ENCODE results near the gene PLEKHH1. TPM values are rescaled to one million over a fixed set of nuclear protein-coding genes. Genes with fewer than 3 reads are reported as not detected.

PLEKHH1 gene
- 1 to 10 TPM; 2.4 to 9.2 (median 5.2) TPM for total RNA-seq
- polyA plus RNA-seq = 1 to 10 TPM; 3.4 to 6.3 TPM
- long read RNA-seq, donor 1 = 0 reads
- long read RNA-seq, donor 2, partial matches to known transcripts = 1 of 1 reads
- long read RNA-seq, donor 2, other reads (novel, unspliced or antisense) = 0 of 1 reads
- long read RNA-seq, donor 3 = 0 reads

DNA sequence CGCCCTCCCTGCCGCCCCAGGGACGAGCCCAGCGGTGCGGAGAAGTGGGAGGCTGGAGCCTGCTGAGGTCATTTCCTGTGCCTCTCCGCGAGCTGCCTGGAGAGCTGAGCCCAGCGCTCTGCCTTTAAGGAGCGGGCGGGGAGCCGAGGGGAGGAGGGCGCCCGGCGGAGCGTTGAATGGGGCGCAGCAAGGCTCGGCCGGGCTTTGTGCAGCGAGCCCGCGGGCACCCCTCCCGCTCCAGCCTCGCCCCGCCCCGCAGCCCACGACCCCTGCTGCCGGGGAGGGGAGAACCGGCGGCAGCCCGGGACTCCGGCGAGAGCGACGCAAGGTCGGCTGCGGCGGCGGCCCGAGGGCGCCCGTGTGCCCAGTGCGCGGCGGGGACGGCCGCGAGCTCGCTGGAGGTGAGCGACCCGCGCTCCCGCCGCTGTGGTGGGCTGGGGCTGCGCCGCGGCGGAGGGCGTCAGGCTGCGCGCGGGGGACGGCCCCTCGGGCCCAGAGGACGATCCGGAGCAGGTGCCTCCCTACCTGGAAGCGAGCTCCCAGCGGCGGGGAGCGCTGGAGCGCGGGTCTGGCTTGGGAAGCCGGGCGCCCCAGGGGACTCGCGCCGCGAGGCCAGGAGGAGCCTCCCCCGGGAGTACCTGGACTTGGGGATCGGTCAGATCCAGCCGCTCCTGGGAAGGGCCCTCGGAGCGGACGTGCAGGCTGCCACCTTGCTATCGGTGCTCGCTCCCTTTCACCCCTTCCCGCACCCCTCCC is at the start of gene PLEKHH1:
TSS of gene PLEKHH1 (plus strand) at position 293 of the 756 bp plus-strand sequence. CDS start 8,578 bp downstream, outside the sequence.
- H3K4me3 ChIP-seq = peak within 1 kb of the TSS; percentile 28 to 79 (median 70)
- H3K27ac ChIP-seq = peak within 1 kb of the TSS in 11 of 12 donors; percentile 19 to 77 (median 53)
- H3K36me3 ChIP-seq = no peaks in the 10 kb centered on the region
- TF ChIP-seq, protein P1, sequence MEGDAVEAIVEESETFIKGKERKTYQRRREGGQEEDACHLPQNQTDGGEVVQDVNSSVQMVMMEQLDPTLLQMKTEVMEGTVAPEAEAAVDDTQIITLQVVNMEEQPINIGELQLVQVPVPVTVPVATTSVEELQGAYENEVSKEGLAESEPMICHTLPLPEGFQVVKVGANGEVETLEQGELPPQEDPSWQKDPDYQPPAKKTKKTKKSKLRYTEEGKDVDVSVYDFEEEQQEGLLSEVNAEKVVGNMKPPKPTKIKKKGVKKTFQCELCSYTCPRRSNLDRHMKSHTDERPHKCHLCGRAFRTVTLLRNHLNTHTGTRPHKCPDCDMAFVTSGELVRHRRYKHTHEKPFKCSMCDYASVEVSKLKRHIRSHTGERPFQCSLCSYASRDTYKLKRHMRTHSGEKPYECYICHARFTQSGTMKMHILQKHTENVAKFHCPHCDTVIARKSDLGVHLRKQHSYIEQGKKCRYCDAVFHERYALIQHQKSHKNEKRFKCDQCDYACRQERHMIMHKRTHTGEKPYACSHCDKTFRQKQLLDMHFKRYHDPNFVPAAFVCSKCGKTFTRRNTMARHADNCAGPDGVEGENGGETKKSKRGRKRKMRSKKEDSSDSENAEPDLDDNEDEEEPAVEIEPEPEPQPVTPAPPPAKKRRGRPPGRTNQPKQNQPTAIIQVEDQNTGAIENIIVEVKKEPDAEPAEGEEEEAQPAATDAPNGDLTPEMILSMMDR (IDR thresholded peaks at IDR 0.05) = peak in 1 of 12 donors; percentile 3
- peak in 1 of 2 donors; percentile 59 for TF ChIP-seq POLR2A (IDR thresholded peaks at IDR 0.05)
- peaks cover 0 to 29% (median 0%) of the 10 kb centered on the region in 9 donors for H3K27me3 ChIP-seq
- no peaks in the 10 kb centered on the region for H3K9me3 ChIP-seq
- ATAC-seq (peak; percentile 97 to 99 (median 98)), DNase-seq (peak; percentile 80 to 89 (median 81))
- intact Hi-C loops (cut with DNase I) = loop anchor here in 2 of 10 donors (5.0 kb wide), 1 partner anchor 34 kb away; no protein-coding TSS in a partner anchor
- WGBS, 4 donors = 0 to 2% (median 1%) methylated on average over 24 to 86 of the region's 86 CpGs
- H3K4me1 ChIP-seq = peaks cover 0 to 15% (median 5%) of the 10 kb centered on the region in 12 donors

GRCh38 chr14:67483579-67484285 is 49.4 kb upstream of the PLEKHH1 start:
- Histone ChIP-seq H3K27ac (peak overlapping the region in 10 of 12 donors; percentile 12 to 78 (median 62)), H3K4me1 (peaks cover 0 to 43% (median 11%) of the 10 kb centered on the region in 12 donors), H3K4me3 (no peak overlapping the region), H3K9me3 (no peaks in the 10 kb centered on the region), H3K36me3 (peaks cover 0 to 14% (median 0%) of the 10 kb centered on the region in 9 donors), H3K27me3 (no peaks in the 10 kb centered on the region)
- ATAC-seq (peak; percentile 18 to 53 (median 41)), DNase-seq (peak in 1 of 5 donors; percentile 32)
- intact Hi-C loops (cut with DNase I) = loop anchor here in 2 of 10 donors (2.0 to 5.0 kb wide), 2 partner anchors 56 to 57 kb away; no protein-coding TSS in a partner anchor
- 59 to 86% (median 61%) methylated on average over 6 to 8 of the region's 8 CpGs for WGBS, 4 donors
- no peak for TF ChIP-seq POLR2A (IDR thresholded peaks at IDR 0.05)
- TF ChIP-seq, protein P1 (IDR thresholded peaks at IDR 0.05) = no peak

- peak overlapping the region in 4 of 12 donors; percentile 13 to 62 (median 20) for H3K27ac ChIP-seq
- peaks cover 0 to 51% (median 15%) of the 10 kb centered on the region in 12 donors for H3K4me1 ChIP-seq
- peaks cover 0 to 14% (median 0%) of the 10 kb centered on the region in 9 donors for H3K36me3 ChIP-seq
- no peaks in the 10 kb centered on the region for H3K9me3 ChIP-seq
- TF ChIP-seq POLR2A (IDR thresholded peaks at IDR 0.05) = no peak
- TF ChIP-seq, protein P1 (IDR thresholded peaks at IDR 0.05) = no peak
- DNase-seq = no peak
- WGBS, 4 donors = 56 to 76% (median 68%) methylated on average over 4 of the region's 4 CpGs
- intact Hi-C loops (cut with DNase I) = loop anchor here in 4 of 10 donors (2.0 to 5.0 kb wide), 2 partner anchors 58 to 59 kb away; no protein-coding TSS in a partner anchor
- no peak overlapping the region for H3K4me3 ChIP-seq
- ATAC-seq = no peak
- no peaks in the 10 kb centered on the region for H3K27me3 ChIP-seq
Measured at GRCh38 chr14:67485501-67486095, 47.5 kb upstream of the PLEKHH1 start.
